ENCODE measurements around the gene ZFHX3. TPM values are rescaled to one million over a fixed set of nuclear protein-coding genes. Genes with fewer than 3 reads are reported as not detected.

The ZFHX3 gene
- total and polyA plus RNA-seq, 7 experiments from 2014 or later, result 0.09 to 9.8 (median 1.7) TPM

DNA sequence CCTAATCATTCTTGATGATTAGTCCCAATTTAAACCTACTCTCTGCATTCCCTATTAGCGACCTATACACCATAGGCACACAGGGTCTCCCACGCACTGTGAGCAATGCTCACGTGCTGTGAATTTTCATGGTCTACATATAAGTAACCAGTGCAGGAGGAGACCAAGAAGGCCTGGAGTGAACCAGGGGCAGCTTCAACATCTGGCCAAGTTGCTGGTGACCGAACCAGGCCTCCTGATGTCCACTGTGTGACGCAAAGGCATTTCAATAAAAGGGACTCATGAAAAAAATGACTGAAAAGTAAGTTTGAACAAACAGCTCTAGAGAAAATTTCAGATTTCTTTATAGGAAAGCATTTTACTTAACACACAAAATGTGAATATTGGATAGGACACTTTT is 107.0 kb downstream of the ZFHX3 start:
- intact Hi-C loops (cut with micrococcal nuclease), result no loop called here

DNA sequence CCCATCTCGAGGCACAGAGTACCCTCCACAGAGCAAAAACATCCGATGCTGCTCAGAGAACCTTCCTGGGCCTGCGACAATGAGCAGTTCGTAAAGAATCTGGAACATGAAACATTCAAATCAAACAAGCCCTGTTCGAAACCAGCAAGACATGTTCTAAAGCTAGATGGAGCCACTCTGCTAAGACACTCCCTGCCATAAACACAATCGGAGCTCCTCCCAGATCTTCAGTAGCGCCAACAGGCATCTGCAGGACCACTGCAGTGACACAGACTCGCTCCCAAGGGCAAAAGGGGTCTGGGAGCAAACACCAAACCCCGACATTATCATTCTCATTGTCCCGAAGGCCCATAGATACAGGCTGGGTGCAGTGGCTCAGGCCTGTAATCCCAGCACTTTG is 108.7 kb downstream of the ZFHX3 start:
- Histone ChIP-seq H3K9me3 (ENCODE audit: control insufficient read depth in 2 of 3, low read length in 3 of 3) (no peaks in the 10 kb centered on the region), H3K36me3 (ENCODE audit: control insufficient read depth in 2 of 3, insufficient read depth in 3 of 3, low read length in 3 of 3) (no peaks in the 10 kb centered on the region), H3K4me1 (ENCODE audit: control insufficient read depth in 2 of 2, insufficient read depth in 2 of 2, low read length in 2 of 2) (no peaks in the 10 kb centered on the region), H3K27me3 (ENCODE audit: control insufficient read depth in 2 of 2, insufficient read depth in 2 of 2, low read length in 2 of 2) (no peaks in the 10 kb centered on the region), H3K4me3 (ENCODE audit: low read length) (no peak overlapping the region), H3K27ac (ENCODE audit: low read depth, low read length) (no peak overlapping the region)
- Mint-ChIP-seq H3K27me3 (peaks cover 0 to 13% (median 3%) of the 10 kb centered on the region in 5 donors), H3K27ac (no peak overlapping the region), H3K4me3 (no peak overlapping the region), H3K4me1 (peaks cover 0 to 2% (median 0%) of the 10 kb centered on the region in 7 donors), H3K36me3 (no peaks in the 10 kb centered on the region), H3K9me3 (peaks cover 0 to 4% (median 0%) of the 10 kb centered on the region in 11 donors)
- no peak for DNase-seq
- POLR2A ChIA-PET, result no interaction called here
- intact Hi-C loops (cut with micrococcal nuclease), result no loop called here
- ATAC-seq, result no peak
- CTCF ChIA-PET, result no interaction called here

More for the DNA sequence above, 107.0 kb downstream of the ZFHX3 start:
- Mint-ChIP-seq H3K4me3 (no peak overlapping the region), H3K36me3 (no peaks in the 10 kb centered on the region), H3K9me3 (peaks cover 0 to 4% (median 0%) of the 10 kb centered on the region in 11 donors), H3K27me3 (peaks cover 0 to 9% (median 0%) of the 10 kb centered on the region in 5 donors), H3K4me1 (no peaks in the 10 kb centered on the region), H3K27ac (no peak overlapping the region)
- H3K27ac ChIP-seq (ENCODE audit: low read depth, low read length), result no peak overlapping the region
- H3K9me3 ChIP-seq (ENCODE audit: control insufficient read depth in 2 of 3, low read length in 3 of 3), result no peaks in the 10 kb centered on the region
- H3K4me3 ChIP-seq (ENCODE audit: low read length), result no peak overlapping the region
- no peak for ATAC-seq
- POLR2A ChIA-PET, result no interaction called here
- H3K27me3 ChIP-seq (ENCODE audit: control insufficient read depth in 2 of 2, insufficient read depth in 2 of 2, low read length in 2 of 2), result no peaks in the 10 kb centered on the region
- no peaks in the 10 kb centered on the region for H3K4me1 ChIP-seq (ENCODE audit: control insufficient read depth in 2 of 2, insufficient read depth in 2 of 2, low read length in 2 of 2)
- CTCF ChIA-PET, result no interaction called here
- no peaks in the 10 kb centered on the region for H3K36me3 ChIP-seq (ENCODE audit: control insufficient read depth in 2 of 3, insufficient read depth in 3 of 3, low read length in 3 of 3)
- no peak for DNase-seq

DNA sequence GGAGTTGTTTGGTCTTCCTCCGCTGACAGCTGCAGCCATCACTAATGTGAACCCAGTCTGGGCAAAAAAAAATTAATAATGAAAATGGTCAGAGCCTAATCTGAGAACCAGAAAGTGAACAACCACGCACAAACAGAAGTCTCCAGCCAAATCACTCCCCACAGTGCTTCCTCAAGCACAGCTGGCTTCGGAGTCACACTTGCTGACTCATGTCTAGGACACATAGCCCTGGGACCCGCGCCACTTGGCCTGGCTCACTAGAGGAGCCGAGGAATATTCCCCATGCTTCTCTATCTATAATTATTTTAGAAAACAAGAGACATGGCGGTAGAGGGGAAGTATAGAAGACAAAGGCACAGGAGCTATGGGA is 109.1 kb downstream of the ZFHX3 start:
- Mint-ChIP-seq H3K27ac (no peak overlapping the region), H3K9me3 (peaks cover 0 to 4% (median 0%) of the 10 kb centered on the region in 11 donors), H3K4me1 (peaks cover 0 to 2% (median 0%) of the 10 kb centered on the region in 7 donors), H3K27me3 (peaks cover 0 to 9% (median 3%) of the 10 kb centered on the region in 5 donors), H3K4me3 (no peak overlapping the region), H3K36me3 (no peaks in the 10 kb centered on the region)
- ChIA-PET POLR2A (no interaction called here), CTCF (no interaction called here)
- Histone ChIP-seq H3K27me3 (ENCODE audit: control insufficient read depth in 2 of 2, insufficient read depth in 2 of 2, low read length in 2 of 2) (no peaks in the 10 kb centered on the region), H3K4me1 (ENCODE audit: control insufficient read depth in 2 of 2, insufficient read depth in 2 of 2, low read length in 2 of 2) (no peaks in the 10 kb centered on the region), H3K9me3 (ENCODE audit: control insufficient read depth in 2 of 3, low read length in 3 of 3) (no peaks in the 10 kb centered on the region), H3K36me3 (ENCODE audit: control insufficient read depth in 2 of 3, insufficient read depth in 3 of 3, low read length in 3 of 3) (no peaks in the 10 kb centered on the region), H3K27ac (ENCODE audit: low read depth, low read length) (no peak overlapping the region), H3K4me3 (ENCODE audit: low read length) (no peak overlapping the region)
- peak; percentile 65 for ATAC-seq
- intact Hi-C loops (cut with micrococcal nuclease), result no loop called here
- DNase-seq, result no peak

DNA sequence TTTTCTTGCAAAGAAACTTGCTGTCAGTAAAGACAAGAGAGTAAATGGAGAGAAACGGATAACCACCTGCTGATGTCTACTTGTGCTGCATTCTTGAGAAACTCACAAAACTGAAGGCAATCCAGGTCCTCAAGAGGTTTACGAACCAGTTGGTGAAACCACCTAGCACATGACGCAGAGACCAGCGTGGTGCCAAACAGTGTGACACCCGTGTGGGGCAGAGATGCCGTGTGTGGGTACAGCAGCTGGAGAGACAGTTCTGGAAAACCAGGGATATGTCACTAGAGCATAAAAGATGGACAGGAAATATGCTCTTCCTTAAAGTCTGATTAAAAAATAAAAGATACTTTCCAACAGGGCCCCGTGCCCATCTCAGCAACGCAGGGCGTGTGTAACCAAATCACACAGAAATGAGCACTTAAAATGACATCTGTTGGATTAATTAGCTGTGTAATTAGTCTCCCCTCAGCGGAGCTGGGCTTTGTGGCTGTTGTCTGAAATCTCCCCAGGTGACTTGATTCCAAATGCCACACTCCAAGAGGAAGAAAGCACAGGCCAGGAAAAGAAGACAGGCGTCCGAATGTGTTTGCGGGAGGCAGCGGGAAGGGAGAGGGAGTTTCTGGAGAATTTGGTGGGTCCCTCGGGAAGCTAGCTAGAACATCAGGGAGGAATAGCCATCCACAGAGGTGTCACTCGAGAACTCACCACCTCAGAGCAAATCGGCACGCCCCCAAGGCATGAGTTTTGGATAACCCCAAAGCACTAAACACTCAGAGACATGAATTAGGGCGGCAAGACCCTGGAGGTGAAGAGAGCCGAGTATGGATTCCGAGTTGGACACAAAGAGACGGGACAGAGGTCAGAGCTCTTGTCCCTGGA is 109.8 kb downstream of the ZFHX3 start:
- H3K4me1 Mint-ChIP-seq, result peaks cover 0 to 4% (median 0%) of the 10 kb centered on the region in 7 donors
- Histone ChIP-seq H3K27me3 (ENCODE audit: control insufficient read depth in 2 of 2, insufficient read depth in 2 of 2, low read length in 2 of 2) (no peaks in the 10 kb centered on the region), H3K27ac (ENCODE audit: low read depth, low read length) (no peak overlapping the region), H3K4me1 (ENCODE audit: control insufficient read depth in 2 of 2, insufficient read depth in 2 of 2, low read length in 2 of 2) (no peaks in the 10 kb centered on the region), H3K9me3 (ENCODE audit: control insufficient read depth in 2 of 3, low read length in 3 of 3) (no peaks in the 10 kb centered on the region), H3K4me3 (ENCODE audit: low read length) (no peak overlapping the region), H3K36me3 (ENCODE audit: control insufficient read depth in 2 of 3, insufficient read depth in 3 of 3, low read length in 3 of 3) (no peaks in the 10 kb centered on the region)
- intact Hi-C loops (cut with micrococcal nuclease), result no loop called here
- no peak overlapping the region for H3K4me3 Mint-ChIP-seq
- H3K27me3 Mint-ChIP-seq, result peaks cover 0 to 9% (median 3%) of the 10 kb centered on the region in 5 donors
- ChIA-PET POLR2A (no interaction called here), CTCF (no interaction called here)
- H3K27ac Mint-ChIP-seq, result no peak overlapping the region
- ATAC-seq, result no peak
- peaks cover 0 to 4% (median 0%) of the 10 kb centered on the region in 11 donors for H3K9me3 Mint-ChIP-seq
- no peaks in the 10 kb centered on the region for H3K36me3 Mint-ChIP-seq
- DNase-seq, result no peak

DNA sequence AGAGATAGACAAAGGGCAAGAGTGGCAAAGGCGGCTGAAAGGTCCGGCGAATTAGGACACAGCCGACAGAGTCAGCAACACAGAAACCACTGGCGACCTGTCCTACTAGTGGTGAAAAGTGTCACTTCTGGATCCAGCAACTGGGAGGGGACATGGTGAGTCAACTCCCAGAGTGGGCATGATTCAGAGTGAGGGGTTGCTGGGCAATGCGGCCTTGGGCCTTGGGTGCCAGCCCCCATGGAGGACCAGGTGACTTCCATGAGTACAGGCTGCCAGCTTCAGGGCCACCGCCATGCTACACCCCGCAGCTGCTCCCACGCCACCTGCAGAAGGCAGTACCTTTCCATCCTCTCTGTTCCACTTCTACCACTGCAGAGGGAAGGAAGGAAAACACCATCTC is 110.6 kb downstream of the ZFHX3 start:
- H3K27ac ChIP-seq (ENCODE audit: low read depth, low read length), result no peak overlapping the region
- no peaks in the 10 kb centered on the region for H3K9me3 ChIP-seq (ENCODE audit: control insufficient read depth in 2 of 3, low read length in 3 of 3)
- peaks cover 0 to 7% (median 0%) of the 10 kb centered on the region in 7 donors for H3K4me1 Mint-ChIP-seq
- H3K4me3 Mint-ChIP-seq, result no peak overlapping the region
- no peaks in the 10 kb centered on the region for H3K36me3 ChIP-seq (ENCODE audit: control insufficient read depth in 2 of 3, insufficient read depth in 3 of 3, low read length in 3 of 3)
- H3K9me3 Mint-ChIP-seq, result peaks cover 0 to 4% (median 0%) of the 10 kb centered on the region in 11 donors
- CTCF ChIA-PET, result no interaction called here
- H3K4me3 ChIP-seq (ENCODE audit: low read length), result no peak overlapping the region
- ATAC-seq (no peak), DNase-seq (no peak)
- no peak overlapping the region for H3K27ac Mint-ChIP-seq
- POLR2A ChIA-PET, result no interaction called here
- H3K27me3 ChIP-seq (ENCODE audit: control insufficient read depth in 2 of 2, insufficient read depth in 2 of 2, low read length in 2 of 2), result no peaks in the 10 kb centered on the region
- no peaks in the 10 kb centered on the region for H3K4me1 ChIP-seq (ENCODE audit: control insufficient read depth in 2 of 2, insufficient read depth in 2 of 2, low read length in 2 of 2)
- H3K36me3 Mint-ChIP-seq, result no peaks in the 10 kb centered on the region
- peaks cover 0 to 9% (median 3%) of the 10 kb centered on the region in 5 donors for H3K27me3 Mint-ChIP-seq
- intact Hi-C loops (cut with micrococcal nuclease), result no loop called here

DNA sequence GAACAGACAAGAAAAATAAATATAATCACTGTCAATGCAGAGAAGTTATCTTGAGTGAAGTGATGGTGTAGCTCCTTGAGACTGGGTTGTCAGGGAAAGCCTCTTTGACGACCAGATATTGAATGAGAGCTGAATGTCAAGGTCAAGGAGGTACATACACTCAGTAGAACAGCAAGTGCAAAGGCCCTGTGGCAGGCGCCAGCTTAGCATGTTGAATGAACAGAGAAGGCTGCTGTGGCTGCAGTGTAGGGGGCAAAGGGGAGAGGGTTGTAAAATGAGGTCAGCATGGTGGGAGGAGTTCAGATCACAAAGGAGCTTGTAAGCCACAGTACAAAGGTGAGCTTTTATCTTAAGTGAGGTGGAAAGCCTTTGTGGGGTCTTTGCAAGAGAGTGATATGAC is 111.5 kb downstream of the ZFHX3 start:
- no peak overlapping the region for H3K4me3 Mint-ChIP-seq
- H3K27me3 ChIP-seq (ENCODE audit: control insufficient read depth in 2 of 2, insufficient read depth in 2 of 2, low read length in 2 of 2), result no peaks in the 10 kb centered on the region
- intact Hi-C loops (cut with micrococcal nuclease), result no loop called here
- ATAC-seq (no peak), DNase-seq (no peak)
- H3K9me3 ChIP-seq (ENCODE audit: control insufficient read depth in 2 of 3, low read length in 3 of 3), result no peaks in the 10 kb centered on the region
- no peak overlapping the region for H3K27ac ChIP-seq (ENCODE audit: low read depth, low read length)
- H3K36me3 Mint-ChIP-seq, result no peaks in the 10 kb centered on the region
- H3K36me3 ChIP-seq (ENCODE audit: control insufficient read depth in 2 of 3, insufficient read depth in 3 of 3, low read length in 3 of 3), result no peaks in the 10 kb centered on the region
- ChIA-PET POLR2A (no interaction called here), CTCF (no interaction called here)
- no peak overlapping the region for H3K27ac Mint-ChIP-seq
- peaks cover 0 to 9% (median 3%) of the 10 kb centered on the region in 5 donors for H3K27me3 Mint-ChIP-seq
- no peak overlapping the region for H3K4me3 ChIP-seq (ENCODE audit: low read length)
- peaks cover 0 to 17% (median 4%) of the 10 kb centered on the region in 7 donors for H3K4me1 Mint-ChIP-seq
- peaks cover 0 to 4% (median 0%) of the 10 kb centered on the region in 11 donors for H3K9me3 Mint-ChIP-seq
- no peaks in the 10 kb centered on the region for H3K4me1 ChIP-seq (ENCODE audit: control insufficient read depth in 2 of 2, insufficient read depth in 2 of 2, low read length in 2 of 2)

DNA sequence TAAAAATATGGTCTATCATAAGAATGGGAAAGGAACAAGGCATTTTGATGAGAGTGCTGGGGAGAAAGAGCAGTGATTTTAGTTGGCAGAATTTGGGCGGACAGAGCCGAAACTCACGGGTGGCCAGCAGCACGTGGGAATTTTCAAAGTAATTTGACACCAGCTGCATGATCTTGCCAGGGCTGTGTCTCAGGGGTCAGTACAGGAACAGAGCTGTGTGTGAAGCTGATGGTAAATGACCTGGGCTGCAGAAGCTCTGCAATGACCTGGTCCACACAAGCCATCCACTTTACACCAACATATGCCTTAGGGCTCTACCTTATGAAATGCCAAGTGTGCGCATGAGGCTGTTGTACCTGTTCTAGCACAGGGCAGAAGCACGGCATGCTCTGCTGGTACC is 112.0 kb downstream of the ZFHX3 start:
- no peak overlapping the region for H3K4me3 Mint-ChIP-seq
- Histone ChIP-seq H3K9me3 (ENCODE audit: control insufficient read depth in 2 of 3, low read length in 3 of 3) (no peaks in the 10 kb centered on the region), H3K36me3 (ENCODE audit: control insufficient read depth in 2 of 3, insufficient read depth in 3 of 3, low read length in 3 of 3) (no peaks in the 10 kb centered on the region), H3K4me1 (ENCODE audit: control insufficient read depth in 2 of 2, insufficient read depth in 2 of 2, low read length in 2 of 2) (no peaks in the 10 kb centered on the region), H3K4me3 (ENCODE audit: low read length) (no peak overlapping the region), H3K27me3 (ENCODE audit: control insufficient read depth in 2 of 2, insufficient read depth in 2 of 2, low read length in 2 of 2) (no peaks in the 10 kb centered on the region), H3K27ac (ENCODE audit: low read depth, low read length) (no peak overlapping the region)
- intact Hi-C loops (cut with micrococcal nuclease), result no loop called here
- H3K27me3 Mint-ChIP-seq, result peaks cover 0 to 9% (median 3%) of the 10 kb centered on the region in 5 donors
- CTCF ChIA-PET, result no interaction called here
- peaks cover 0 to 18% (median 4%) of the 10 kb centered on the region in 7 donors for H3K4me1 Mint-ChIP-seq
- POLR2A ChIA-PET, result no interaction called here
- no peaks in the 10 kb centered on the region for H3K36me3 Mint-ChIP-seq
- H3K27ac Mint-ChIP-seq, result no peak overlapping the region
- DNase-seq (no peak), ATAC-seq (no peak)
- H3K9me3 Mint-ChIP-seq, result peaks cover 0 to 4% (median 0%) of the 10 kb centered on the region in 11 donors

Data from naive thymus-derived CD4-positive, alpha-beta T cell (primary cell).